ENCODE measurements around the gene CCDC92B. TPM values are rescaled to one million over a fixed set of nuclear protein-coding genes. Genes with fewer than 3 reads are reported as not detected.
A peak's percentile ranks its signal among the peaks of the same experiment; 100 is the strongest.

The CCDC92B gene
- total and polyA plus RNA-seq, 9 of the 15 experiments (the other 6 are each of a cell fraction or from before 2014, with no cell fraction given): not detected

GRCh38 chr17:2786176-2786881, 36.9 kb upstream of the CCDC92B start (continued):
- TF ChIP-seq E2F6 (IDR thresholded peaks at IDR 0.05; ENCODE audit: borderline replicate concordance in 1 of 2, extremely low read depth in 1 of 2, insufficient read depth in 1 of 2, insufficient read length in 1 of 2, low read depth in 1 of 2, low read length in 1 of 2, poor library complexity in 1 of 2, severe bottlenecking in 1 of 2): peak in 1 of 2 experiments; percentile 10
- no peak for TF ChIP-seq ZNF217 (CRISPR knock-in tag; IDR thresholded peaks at IDR 0.05)
- TF ChIP-seq NONO (IDR thresholded peaks at IDR 0.05; ENCODE audit: low read depth in 2 of 2, low read length in 1 of 2): no peak; a peak in 1 of 4 replicates
- no peak for TF ChIP-seq PTBP1 (IDR thresholded peaks at IDR 0.05; ENCODE audit: low read depth, low read length)
- TF ChIP-seq ZKSCAN3 (CRISPR knock-in tag; IDR thresholded peaks at IDR 0.05): no peak
- TF ChIP-seq EP400 (IDR thresholded peaks at IDR 0.05): no peak
- no peak for TF ChIP-seq ETS1 (conservative IDR thresholded peaks at IDR 0.05; ENCODE audit: control insufficient read depth, low read depth, low read length)
- no peak for TF ChIP-seq MTF1 (CRISPR knock-in tag; IDR thresholded peaks at IDR 0.05; ENCODE audit: borderline replicate concordance)
- TF ChIP-seq CREM (IDR thresholded peaks at IDR 0.05; ENCODE audit: low read depth): peak; percentile 34; the same call in 1 of the 2 replicates
- no peak for TF ChIP-seq ZNF280A (IDR thresholded peaks at IDR 0.05; ENCODE audit: low read depth, partially characterized antibody)
- no peak for TF ChIP-seq ZNF41 (CRISPR knock-in tag; conservative IDR thresholded peaks at IDR 0.05)
- no peak for TF ChIP-seq ZNF76 (CRISPR knock-in tag; IDR thresholded peaks at IDR 0.05; ENCODE audit: borderline replicate concordance)
- TF ChIP-seq SPI1 (IDR thresholded peaks at IDR 0.05; ENCODE audit: borderline replicate concordance, low read depth, low read length): no peak
- no peak for TF ChIP-seq FOXM1 (IDR thresholded peaks at IDR 0.05; ENCODE audit: low read depth)
- no peak for TF ChIP-seq FOXM1 (CRISPR knock-in tag; IDR thresholded peaks at IDR 0.05; ENCODE audit: low read depth)
- no peak for TF ChIP-seq BDP1 (IDR thresholded peaks at IDR 0.05; ENCODE audit: insufficient read depth, insufficient read length)
- 0 out of 4 replicates have a peak, but pooled peaks of 1 of the 2 experiments have one; percentile 40 for TF ChIP-seq HDAC1 (IDR thresholded peaks at IDR 0.05)
- no peak for TF ChIP-seq SIN3B (IDR thresholded peaks at IDR 0.05; ENCODE audit: low read depth)
- TF ChIP-seq ELF1 (tag; IDR thresholded peaks at IDR 0.05): peak; percentile 66
- TF ChIP-seq RBM15 (IDR thresholded peaks at IDR 0.05; ENCODE audit: insufficient read depth, low read length): no peak
- TF ChIP-seq HMBOX1 (IDR thresholded peaks at IDR 0.05): no peak
- TF ChIP-seq TOE1 (IDR thresholded peaks at IDR 0.05; ENCODE audit: borderline replicate concordance): no peak
- no peak for TF ChIP-seq TOE1 (CRISPR knock-in tag; IDR thresholded peaks at IDR 0.05; ENCODE audit: borderline replicate concordance, low read depth)
- peak; percentile 33; the same call in 1 of the 2 replicates for TF ChIP-seq ETV1 (tag; conservative IDR thresholded peaks at IDR 0.05; ENCODE audit: low read depth)
